NCI-H82 treated with DMSO at 0.1 percent for 48 hours (cell line): Measurements from ENCODE around the gene WDR7.

Source experiments
- DNase-seq: peaks from one replicate; lab custom pipeline; 2025; ENCODE audit not compliant: unreplicated experiment; lab: John Stamatoyannopoulos, UW

The WDR7 gene

DNA sequence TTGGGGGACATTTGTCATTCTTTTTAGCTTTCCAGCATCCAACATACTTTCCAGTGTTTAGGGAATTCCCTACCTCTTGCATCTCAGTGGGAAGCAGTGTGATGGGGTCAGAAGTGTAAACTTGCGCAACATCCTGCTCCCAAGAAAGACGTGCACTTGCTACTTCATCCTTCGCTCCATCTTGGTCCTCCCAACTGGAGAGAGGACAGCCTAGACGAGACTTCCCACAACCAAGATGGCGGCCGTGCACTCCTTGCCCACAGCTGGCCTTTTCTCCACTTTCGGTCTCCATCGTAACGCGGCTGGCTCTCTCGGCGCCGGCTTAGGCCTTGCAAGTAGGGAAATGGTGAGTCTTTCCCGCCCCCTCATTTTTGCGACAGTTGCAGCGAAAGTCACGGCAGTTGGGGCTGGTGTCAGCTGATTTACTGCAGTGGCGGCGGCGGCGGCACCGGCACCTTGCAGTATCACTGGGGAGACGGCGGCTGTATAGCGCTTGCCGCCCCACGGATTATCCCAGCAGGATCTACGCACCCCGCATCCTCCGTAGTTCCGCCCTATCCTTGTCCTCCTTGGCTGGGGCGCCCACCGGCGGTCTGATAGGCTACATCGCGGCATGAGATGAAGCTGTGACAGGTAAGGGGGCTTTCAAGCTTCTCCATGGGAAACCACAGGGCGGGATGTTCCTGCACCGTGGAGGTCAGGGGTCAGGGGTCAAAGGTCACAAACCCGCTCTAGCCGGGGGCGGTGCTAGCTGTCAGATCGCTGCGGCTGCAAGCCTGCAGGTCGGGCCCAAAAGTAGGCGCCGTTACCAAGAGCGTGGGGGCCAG, at the start of gene WDR7:
Gene WDR7 (plus strand): TSS at position 416 of the 827 bp plus-strand sequence. CDS start 21,157 bp downstream, outside the sequence.
- DNase-seq = peak; percentile 93

DNA sequence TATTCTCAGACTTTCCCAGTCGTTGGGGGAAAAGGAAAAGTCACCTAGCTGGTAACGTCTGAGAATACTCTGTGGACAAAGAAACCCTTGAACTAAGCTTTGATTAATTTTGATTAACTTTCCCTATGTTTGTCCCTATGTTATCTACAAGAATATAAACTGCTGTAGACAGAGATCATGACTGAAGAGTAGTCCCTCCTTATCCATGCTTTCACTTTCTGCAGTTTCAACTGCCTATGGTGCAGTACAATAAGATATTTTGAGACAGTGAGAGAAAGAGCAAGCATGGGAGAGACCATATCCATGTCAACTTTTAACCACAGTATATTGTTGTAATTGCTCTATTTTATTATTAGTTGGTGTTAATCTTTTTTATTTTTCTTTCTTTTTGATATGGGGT, 44.5 kb upstream of the WDR7 start:
- no peak for DNase-seq

DNA sequence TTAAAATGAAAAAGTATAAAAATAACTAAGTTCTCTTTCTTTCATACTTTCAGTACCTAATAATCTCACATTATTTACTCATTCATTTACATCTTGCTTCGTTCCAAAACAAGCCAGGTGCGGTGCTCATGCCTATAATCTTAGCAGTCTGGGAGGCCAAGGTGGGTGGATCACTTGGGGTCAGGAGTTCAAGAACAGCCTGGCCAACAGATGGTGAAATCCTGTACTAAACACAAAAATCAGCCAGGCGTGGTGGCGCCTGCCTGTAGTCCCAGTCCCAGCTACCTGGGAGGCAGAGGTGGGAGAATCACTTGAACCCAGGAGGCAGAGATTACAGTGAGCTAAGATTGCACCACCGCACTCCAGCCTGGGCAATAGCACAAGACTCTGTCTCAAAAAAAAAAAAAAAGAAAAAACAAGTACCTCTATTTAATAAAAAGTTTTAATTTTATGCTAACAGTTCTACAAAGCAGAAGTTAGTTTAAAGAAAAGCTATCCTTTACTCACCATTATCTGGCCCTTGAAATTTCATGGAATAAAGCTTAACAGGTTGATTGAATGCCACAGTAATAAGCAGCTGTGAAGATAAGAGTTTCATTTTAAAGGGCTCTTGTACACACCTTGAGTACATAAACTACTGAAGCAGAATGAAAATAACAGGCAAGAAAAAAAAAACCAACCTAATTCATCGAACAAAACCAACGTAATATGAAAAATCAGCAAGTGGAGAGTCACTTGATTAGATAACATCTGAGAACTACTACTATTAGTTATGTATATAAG, 35.2 kb upstream of the WDR7 start:
- DNase-seq = no peak

DNA sequence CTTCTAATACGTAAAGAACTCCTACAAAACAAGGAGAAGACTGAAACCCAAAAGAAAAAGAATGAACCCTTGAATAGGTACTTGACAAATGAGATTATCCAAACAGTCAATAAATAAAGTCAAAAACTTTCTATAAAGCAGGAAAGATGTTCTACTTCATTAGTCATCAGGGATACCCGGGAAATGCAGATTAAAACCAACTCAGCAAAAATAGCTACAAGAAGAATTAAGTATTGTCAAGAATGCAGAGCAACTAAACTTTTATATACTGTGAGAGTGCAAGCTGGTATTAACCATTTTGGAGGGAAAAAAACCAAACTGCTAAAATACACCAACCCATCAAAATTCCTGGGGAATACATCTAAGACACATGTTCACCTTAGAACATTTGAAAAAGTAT, 23.2 kb upstream of the WDR7 start:
- no peak for DNase-seq

DNA sequence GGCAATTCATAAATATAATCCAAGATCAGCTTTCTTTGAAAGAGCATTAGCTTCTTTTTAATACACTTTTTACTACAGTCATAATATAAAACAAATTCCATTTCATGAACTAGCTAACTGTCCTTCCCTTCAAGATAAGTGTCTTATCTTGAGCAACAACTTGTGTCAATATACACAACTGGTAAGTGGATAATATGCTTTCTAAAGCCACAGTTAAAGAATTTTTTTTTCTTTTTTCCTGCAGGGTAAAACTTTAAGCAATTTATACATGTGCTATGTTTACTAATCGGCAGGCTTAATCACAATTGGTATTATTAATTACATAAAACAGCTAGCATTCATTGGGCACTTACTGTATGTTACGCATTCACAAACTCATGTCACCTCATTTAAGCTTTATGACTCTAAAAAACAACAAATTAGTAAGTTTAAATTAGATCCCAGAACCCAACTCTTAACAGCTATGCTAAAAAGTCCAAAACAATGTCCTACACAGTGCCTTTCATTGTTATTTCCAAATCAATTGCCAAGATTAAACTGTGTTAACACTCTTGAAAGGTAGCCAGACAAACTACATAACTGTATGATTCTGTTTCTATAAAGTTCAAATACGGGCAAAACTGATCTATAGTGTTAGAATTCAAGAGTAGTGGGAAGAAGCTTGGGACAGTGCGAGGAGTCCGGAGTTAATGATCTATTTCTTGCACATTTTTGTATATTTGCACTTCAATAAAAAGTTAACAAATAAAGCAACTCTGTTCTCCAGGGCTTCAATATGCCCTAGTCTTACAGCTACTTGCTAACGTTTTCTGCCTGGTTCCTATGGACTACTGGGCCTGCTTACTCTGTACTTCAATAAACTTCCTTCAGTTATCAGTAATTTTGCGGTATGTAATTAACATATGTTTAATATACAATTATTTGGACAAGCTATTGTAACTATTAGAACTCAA, 18.8 kb upstream of the WDR7 start:
- DNase-seq = no peak

- no peak for DNase-seq
These were observed 16.2 kb upstream of the WDR7 start for GRCh38 chr18:56635007-56635406.

- DNase-seq = no peak
These were observed 14.0 kb upstream of the WDR7 start for GRCh38 chr18:56637176-56637575.

GRCh38 chr18:56637711-56638231, 13.4 kb upstream of the WDR7 start:
- DNase-seq = no peak

- DNase-seq = peak; percentile 91
These were observed 12.7 kb upstream of the WDR7 start, which contains the start of gene TXNL1 for GRCh38 chr18:56638232-56639103. Gene TXNL1, minus strand, starts transcription at chr18:56638592. Its CDS starts 152 bp downstream, at chr18:56638440.

- no peak for DNase-seq
These were observed 12.1 kb upstream of the WDR7 start for GRCh38 chr18:56639104-56639381.

DNA sequence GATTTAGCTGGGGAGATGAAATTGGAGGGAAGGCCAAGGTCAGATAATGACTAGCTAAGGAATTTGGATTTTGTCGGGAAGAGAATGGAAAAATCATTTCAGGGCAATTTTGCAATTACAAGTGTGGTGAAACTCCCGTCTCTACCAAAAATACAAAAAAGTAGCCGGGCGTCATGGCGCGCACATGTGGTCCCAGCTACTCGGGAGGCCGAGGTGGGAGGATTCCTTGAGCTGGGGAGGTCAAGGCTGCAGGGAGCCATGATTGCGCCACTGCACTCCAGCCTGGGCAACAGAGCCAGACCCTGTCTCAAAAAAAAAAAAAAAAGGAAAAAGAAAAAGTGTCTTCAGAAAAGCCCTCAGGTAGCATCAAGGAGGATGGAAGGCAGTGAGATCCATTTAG, 11.6 kb upstream of the WDR7 start:
- no peak for DNase-seq

GRCh38 chr18:56641714-56642337, 9.3 kb upstream of the WDR7 start:
- DNase-seq = no peak

DNA sequence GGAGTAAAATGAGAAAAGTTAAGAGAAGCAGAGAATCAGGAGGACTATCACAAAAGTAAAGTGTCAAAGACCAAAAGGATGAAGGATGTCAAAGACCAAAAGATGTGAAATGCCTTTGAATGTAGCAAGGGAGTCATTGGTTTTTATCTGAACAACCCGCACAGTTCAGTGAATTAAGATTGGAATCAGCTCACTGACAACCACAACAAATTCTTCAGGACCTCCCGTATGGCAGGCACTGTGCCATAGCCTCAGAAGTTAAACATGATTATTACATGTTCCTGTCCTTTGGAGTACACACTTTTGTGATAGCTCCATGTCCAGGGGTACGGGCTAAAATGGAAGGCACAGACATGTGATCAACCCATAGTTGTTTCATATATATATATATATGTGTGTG, 7.8 kb upstream of the WDR7 start:
- DNase-seq = no peak

- no peak for DNase-seq
These were observed 5.6 kb upstream of the WDR7 start for GRCh38 chr18:56645415-56646016.

- DNase-seq = no peak
These were observed 4.1 kb upstream of the WDR7 start for GRCh38 chr18:56647071-56647470.

DNA sequence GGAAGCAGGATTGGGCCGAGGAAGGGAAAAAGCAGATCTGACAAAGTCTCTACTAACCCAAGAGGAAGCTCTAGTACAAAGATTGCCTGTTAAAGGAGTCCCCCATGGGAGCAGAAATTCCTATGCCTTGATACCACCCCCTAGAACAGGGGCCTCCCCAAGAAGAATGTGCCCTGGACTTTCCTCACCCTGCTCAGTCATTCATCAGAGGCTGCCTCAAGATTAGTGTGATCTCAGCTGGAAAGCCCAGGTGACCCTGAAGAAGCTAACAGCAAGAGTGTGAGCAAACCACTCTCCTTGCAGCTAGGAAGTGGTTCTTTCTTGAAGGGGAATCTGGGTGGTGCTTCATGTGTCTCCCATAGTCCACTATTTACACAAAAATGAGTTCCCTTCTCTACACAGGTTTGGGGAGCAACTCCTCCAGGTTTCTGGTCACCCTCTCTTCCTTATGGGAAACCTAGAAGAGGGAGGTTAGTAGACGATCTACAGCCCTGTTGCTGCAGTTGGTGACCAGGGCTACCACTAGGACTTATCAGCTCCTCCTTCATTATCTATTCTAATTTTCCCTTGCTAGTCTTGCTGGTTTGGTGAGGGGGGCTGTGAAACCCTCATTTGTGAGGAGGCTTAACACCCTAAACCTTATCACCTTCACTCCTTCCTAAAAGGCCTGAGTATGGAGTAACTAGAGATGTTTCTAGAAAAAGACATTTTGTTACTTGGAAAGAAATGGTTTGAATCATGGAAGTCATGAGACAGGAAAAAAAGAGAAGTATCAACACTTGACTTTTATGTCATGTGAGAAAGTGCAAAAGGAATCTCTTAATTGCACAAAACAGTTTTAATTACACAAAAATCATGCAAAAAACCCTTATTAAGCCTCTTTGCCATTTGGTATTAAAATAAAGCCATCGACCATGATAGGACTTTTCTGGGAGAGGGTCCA, 2.9 kb upstream of the WDR7 start:
- no peak for DNase-seq

DNA sequence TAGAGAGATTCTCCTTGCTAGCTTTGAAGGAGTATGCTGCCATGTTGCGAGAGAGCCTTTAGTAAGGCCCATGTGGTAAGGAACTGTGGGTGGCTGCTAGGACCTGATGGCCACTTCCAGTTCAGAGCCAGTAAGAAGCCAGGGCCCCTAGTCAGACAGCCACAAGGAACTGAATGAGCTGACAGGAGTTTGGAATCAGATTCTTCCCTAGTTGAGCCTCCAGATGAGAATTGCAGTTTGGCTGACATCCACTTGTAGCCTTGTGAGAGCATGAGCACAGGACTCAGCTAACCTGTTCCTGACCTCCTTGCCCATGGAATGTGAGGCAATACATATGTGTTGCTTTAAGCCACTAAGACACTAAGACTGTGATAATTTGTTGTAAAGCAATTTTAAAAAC, 1.2 kb upstream of the WDR7 start:
- DNase-seq = no peak

GRCh38 chr18:56651771-56652092, 573 bp downstream of the WDR7 start:
- no peak for DNase-seq
